ENCODE results near the gene RDH11. TPM values are rescaled to one million over a fixed set of nuclear protein-coding genes. Genes with fewer than 3 reads are reported as not detected.
"Not testable (repeated sequence)": the region's sequence is repeated elsewhere in the genome, so short reads cannot be mapped to it uniquely, and the experiment has no call there.

The RDH11 gene
- total and polyA plus RNA-seq, 8 donors = 6.9 to 71.6 (median 24.8) TPM

DNA sequence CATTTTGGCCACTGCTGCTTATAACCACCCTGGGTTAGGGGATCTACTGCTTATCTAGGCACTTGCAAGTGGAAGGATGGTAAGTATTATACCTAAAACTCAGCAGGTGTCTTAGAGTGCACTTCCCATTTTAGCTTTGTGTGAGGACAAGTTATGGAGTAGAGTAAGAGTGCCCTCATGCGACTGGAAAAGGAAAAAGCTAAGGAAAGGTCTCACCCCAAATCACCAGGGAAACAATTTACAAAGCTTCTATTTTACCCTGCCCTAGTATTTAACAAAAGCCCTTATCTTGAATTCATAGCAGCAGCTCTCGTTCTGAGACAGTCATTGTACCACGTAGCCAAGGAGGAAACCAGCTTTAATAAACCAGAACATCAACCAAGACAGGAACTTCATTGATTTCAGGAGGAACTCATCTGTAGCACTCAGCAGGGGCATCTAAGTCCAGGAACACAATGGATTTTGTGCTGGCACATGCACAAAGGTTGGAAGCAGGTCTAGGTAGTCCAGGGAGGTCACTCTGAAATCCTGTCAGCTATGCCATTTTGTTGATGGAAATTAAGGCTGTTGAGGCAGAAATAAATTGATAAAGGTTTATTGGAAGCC is 9.0 kb upstream of the RDH11 start:
- WGBS, 5 donors = 0 to 1% (median 0%) methylated on average over 3 of the region's 3 CpGs
- Histone ChIP-seq H3K36me3 (no peaks in the 10 kb centered on the region), H3K9me3 (no peaks in the 10 kb centered on the region), H3K27ac (peak overlapping the region in 2 of 5 donors; percentile 14 to 65), H3K4me1 (peaks cover 0 to 11% (median 2%) of the 10 kb centered on the region in 4 donors), H3K4me3 (no peak overlapping the region), H3K27me3 (no peaks in the 10 kb centered on the region)
- intact Hi-C loops (cut with DNase I; ENCODE audit: low total_unique reads) = loop anchor here (10.0 kb wide), 1 partner anchor 180 kb away; no protein-coding TSS in a partner anchor
- TF ChIP-seq CTCF (IDR thresholded peaks at IDR 0.05) (peak in 5 of 7 experiments; percentile 46 to 72 (median 64)), POLR2AphosphoS5 (IDR thresholded peaks at IDR 0.05) (peak in 1 of 3 donors; percentile 29), EP300 (IDR thresholded peaks at IDR 0.05) (no peak), POLR2A (IDR thresholded peaks at IDR 0.05) (no peak)
- DNase-seq = peak in 1 of 2 donors; percentile 87

DNA sequence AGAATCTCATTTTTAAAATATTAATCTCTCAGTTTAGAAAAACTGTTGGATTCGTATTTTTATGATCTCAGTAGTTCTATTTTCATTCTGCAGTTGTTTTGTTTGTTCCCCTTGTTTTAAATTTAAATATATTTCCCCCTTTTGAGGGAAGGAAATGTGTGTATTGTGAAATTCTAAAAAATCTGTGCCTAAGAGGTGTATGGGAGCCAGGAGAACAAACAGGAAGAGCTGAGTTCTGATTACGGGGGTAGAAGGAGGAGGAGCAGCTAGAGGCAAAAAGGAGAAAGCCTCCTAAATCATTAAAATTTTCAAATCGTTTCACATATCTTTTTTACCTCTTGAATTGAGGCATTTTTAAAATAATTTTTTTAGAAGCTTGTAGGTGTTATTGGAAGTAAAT is 8.4 kb upstream of the RDH11 start:
- no peak overlapping the region for H3K4me3 ChIP-seq
- intact Hi-C loops (cut with DNase I; ENCODE audit: low total_unique reads) = loop anchor here (10.0 kb wide), 1 partner anchor 179 kb away; no protein-coding TSS in a partner anchor
- no peaks in the 10 kb centered on the region for H3K9me3 ChIP-seq
- no peaks in the 10 kb centered on the region for H3K27me3 ChIP-seq
- peaks cover 0 to 11% (median 2%) of the 10 kb centered on the region in 4 donors for H3K4me1 ChIP-seq
- 33 to 47% (median 42%) methylated on average over 3 of the region's 3 CpGs for WGBS, 5 donors
- TF ChIP-seq CTCF (IDR thresholded peaks at IDR 0.05) (no peak), POLR2AphosphoS5 (IDR thresholded peaks at IDR 0.05) (no peak), EP300 (IDR thresholded peaks at IDR 0.05) (no peak), POLR2A (IDR thresholded peaks at IDR 0.05) (no peak)
- DNase-seq = no peak
- H3K27ac ChIP-seq = no peak overlapping the region
- no peaks in the 10 kb centered on the region for H3K36me3 ChIP-seq

DNA sequence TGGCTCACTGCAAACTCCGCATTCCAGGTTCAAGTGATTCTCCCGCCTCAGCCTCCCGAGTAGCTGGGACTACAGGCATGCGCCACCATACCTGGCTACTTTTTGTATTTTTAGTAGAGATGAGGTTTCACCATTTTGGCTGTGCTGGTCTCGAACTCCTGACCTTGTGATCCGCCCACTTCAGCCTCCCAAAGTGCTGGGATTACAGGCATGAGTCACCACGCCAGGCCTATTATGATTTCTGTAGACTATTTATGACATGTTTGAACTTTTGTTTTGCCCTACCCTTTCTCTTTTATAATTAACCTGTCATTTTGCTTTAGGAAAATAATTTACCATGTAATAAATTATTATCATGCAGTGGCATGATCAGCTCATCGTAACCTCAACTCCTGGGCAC is 5.9 kb upstream of the RDH11 start, which contains the start of gene RDH12:
Gene RDH12 (plus strand): TSS at position 395 of the 400 bp plus-strand sequence. CDS start 20,757 bp downstream, outside the sequence.
- H3K27ac ChIP-seq, H3K27me3 ChIP-seq, H3K4me3 ChIP-seq, H3K36me3 ChIP-seq, DNase-seq, H3K9me3 ChIP-seq: not testable (repeated sequence)
- 87 to 92% (median 88%) methylated on average over 8 of the region's 8 CpGs for WGBS, 5 donors
- H3K4me1 ChIP-seq = peaks cover 0 to 11% (median 5%) of the 10 kb centered on the region in 4 donors
- intact Hi-C loops (cut with DNase I; ENCODE audit: low total_unique reads) = loop anchor here (10.0 kb wide), 1 partner anchor 177 kb away; no protein-coding TSS in a partner anchor

GRCh38 chr14:67698179-67698578 is 2.6 kb upstream of the RDH11 start:
- H3K9me3 ChIP-seq = no peaks in the 10 kb centered on the region
- 65 to 75% (median 68%) methylated on average over 1 of the region's 1 CpG for WGBS, 5 donors
- intact Hi-C loops (cut with DNase I; ENCODE audit: low total_unique reads) = no loop called here

More at GRCh38 chr14:67698179-67698578, 2.6 kb upstream of the RDH11 start:
- no peak for DNase-seq
- H3K27me3 ChIP-seq = no peaks in the 10 kb centered on the region
- H3K27ac ChIP-seq = no peak overlapping the region
- H3K4me3 ChIP-seq = no peak overlapping the region
- peaks cover 0 to 29% (median 11%) of the 10 kb centered on the region in 4 donors for H3K4me1 ChIP-seq
- H3K36me3 ChIP-seq = no peaks in the 10 kb centered on the region
- no peak for TF ChIP-seq EP300 (IDR thresholded peaks at IDR 0.05)
- no peak for TF ChIP-seq POLR2AphosphoS5 (IDR thresholded peaks at IDR 0.05)
- no peak for TF ChIP-seq CTCF (IDR thresholded peaks at IDR 0.05)
- TF ChIP-seq POLR2A (IDR thresholded peaks at IDR 0.05) = no peak

Data from stomach (tissue), 9 donors.